DOHH2 (cell line): Measurements from ENCODE around the gene ZSCAN2.

Experiments used
- H3F3A ChIP-seq: fragments of 200-600 bp; sonication (generic), shearing (Covaris generic); 2 replicates; pipeline ENCODE4 v1.6.0; 2016; ENCODE audit warnings: antibody characterized with exemption, mild to moderate bottlenecking; ENCODE audit not compliant: control insufficient read depth, insufficient read depth
- H3K27ac ChIP-seq: fragments of 200-600 bp; sonication (generic); 2 replicates; pipeline ENCODE4 v1.5.1; 2014; ENCODE audit warnings: low read depth, mild to moderate bottlenecking, low read length, moderate library complexity
- H3K27me3 ChIP-seq: fragments of 200-600 bp; sonication (generic); 2 replicates; pipeline ENCODE4 v1.6.1; 2014; ENCODE audit warnings: mild to moderate bottlenecking, low read length, mixed read lengths; ENCODE audit not compliant: control insufficient read depth
- H3K36me3 ChIP-seq: fragments of 200-600 bp; sonication (generic); 2 replicates; pipeline ENCODE4 v1.6.1; 2014; ENCODE audit warnings: mild to moderate bottlenecking, low read length, moderate library complexity, mixed read lengths; ENCODE audit not compliant: control insufficient read depth
- H3K4me1 ChIP-seq: fragments of 200-600 bp; sonication (generic); 2 replicates; pipeline ENCODE4 v1.6.1; 2014; ENCODE audit warnings: mild to moderate bottlenecking, low read length, mixed read lengths; ENCODE audit not compliant: control insufficient read depth
- H3K4me2 ChIP-seq: fragments of 200-600 bp; sonication (generic); 2 replicates; pipeline ENCODE4 v1.6.0; 2014; ENCODE audit warnings: mild to moderate bottlenecking, low read length, moderate library complexity
- H3K4me3 ChIP-seq: fragments of 200-600 bp; sonication (generic); 2 replicates; pipeline ENCODE4 v1.5.1; 2014; ENCODE audit warnings: mild to moderate bottlenecking, low read length, mixed read lengths
- H3K79me2 ChIP-seq: fragments of 200-600 bp; sonication (generic); 2 replicates; pipeline ENCODE4 v1.6.1; 2014; ENCODE audit warnings: mild to moderate bottlenecking, low read length, mixed read lengths; ENCODE audit not compliant: control insufficient read depth
- H3K9me2 ChIP-seq: fragments of 200-600 bp; sonication (generic); replicated peaks from 2 replicates; pipeline ENCODE4 v1.6.1; 2014; ENCODE audit warnings: mild to moderate bottlenecking, low read length, mixed read lengths; ENCODE audit not compliant: control insufficient read depth
- H3K9me3 ChIP-seq: fragments of 200-600 bp; sonication (generic); 2 replicates; pipeline ENCODE4 v1.6.1; 2014; ENCODE audit warnings: antibody characterized with exemption, low read length, mixed read lengths; ENCODE audit not compliant: control insufficient read depth, insufficient read depth
- H4K20me1 ChIP-seq: fragments of 200-600 bp; sonication (generic); 2 replicates; pipeline ENCODE4 v1.6.0; 2014; ENCODE audit warnings: low read depth, mild to moderate bottlenecking, antibody characterized with exemption, low read length, moderate library complexity; ENCODE audit not compliant: control insufficient read depth, insufficient read depth
- EZH2phosphoT487 ChIP-seq: fragments of 200-600 bp; sonication (generic); IDR thresholded peaks from 2 replicates; pipeline ENCODE4 v1.6.1; 2017; ENCODE audit warnings: borderline replicate concordance, mild to moderate bottlenecking, antibody characterized with exemption, low read length, moderate library complexity, mixed read lengths
- TF ChIP-seq, protein P1 (sequence below): fragments of 200-600 bp; sonication (generic); IDR thresholded peaks from one replicate; pipeline ENCODE4 v1.5.1; 2014; ENCODE audit warnings: antibody characterized with exemption, mild to moderate bottlenecking, low read depth, low read length; ENCODE audit not compliant: poor library complexity, severe bottlenecking

The ZSCAN2 gene

DNA sequence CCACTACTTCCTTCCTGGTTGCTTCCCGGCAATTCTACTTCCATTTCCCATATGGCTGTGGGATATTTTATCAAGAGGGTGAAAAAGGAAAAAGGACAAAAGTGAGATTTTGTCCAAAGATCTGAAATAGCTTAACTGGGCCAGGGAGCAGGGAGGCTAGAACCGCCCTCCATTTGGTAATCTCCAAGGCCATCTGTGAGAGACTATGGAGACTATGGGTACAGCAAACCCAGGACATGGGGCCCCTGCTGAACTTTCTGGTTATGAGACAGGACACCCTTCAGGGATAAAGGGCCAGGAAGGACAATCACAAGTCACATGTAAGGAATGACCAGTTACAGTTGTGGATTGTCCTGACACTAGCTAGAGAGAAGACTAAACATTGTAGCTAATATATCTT lies 24.3 kb downstream of the ZSCAN2 start:
- Histone ChIP-seq H3K4me2 (no peak overlapping the region), H3K4me1 (peaks cover under 1% of the 10 kb centered on the region), H3K36me3 (peaks cover 24% of the 10 kb centered on the region), H3K9me3 (peaks cover 24% of the 10 kb centered on the region), H4K20me1 (no peaks in the 10 kb centered on the region), H3K9me2 (no peaks in the 10 kb centered on the region), H3F3A (no peaks in the 10 kb centered on the region), H3K79me2 (no peaks in the 10 kb centered on the region), H3K4me3 (no peak overlapping the region), H3K27ac (no peak overlapping the region), H3K27me3 (no peaks in the 10 kb centered on the region)
- no peak for TF ChIP-seq EZH2phosphoT487
- TF ChIP-seq, protein P1, sequence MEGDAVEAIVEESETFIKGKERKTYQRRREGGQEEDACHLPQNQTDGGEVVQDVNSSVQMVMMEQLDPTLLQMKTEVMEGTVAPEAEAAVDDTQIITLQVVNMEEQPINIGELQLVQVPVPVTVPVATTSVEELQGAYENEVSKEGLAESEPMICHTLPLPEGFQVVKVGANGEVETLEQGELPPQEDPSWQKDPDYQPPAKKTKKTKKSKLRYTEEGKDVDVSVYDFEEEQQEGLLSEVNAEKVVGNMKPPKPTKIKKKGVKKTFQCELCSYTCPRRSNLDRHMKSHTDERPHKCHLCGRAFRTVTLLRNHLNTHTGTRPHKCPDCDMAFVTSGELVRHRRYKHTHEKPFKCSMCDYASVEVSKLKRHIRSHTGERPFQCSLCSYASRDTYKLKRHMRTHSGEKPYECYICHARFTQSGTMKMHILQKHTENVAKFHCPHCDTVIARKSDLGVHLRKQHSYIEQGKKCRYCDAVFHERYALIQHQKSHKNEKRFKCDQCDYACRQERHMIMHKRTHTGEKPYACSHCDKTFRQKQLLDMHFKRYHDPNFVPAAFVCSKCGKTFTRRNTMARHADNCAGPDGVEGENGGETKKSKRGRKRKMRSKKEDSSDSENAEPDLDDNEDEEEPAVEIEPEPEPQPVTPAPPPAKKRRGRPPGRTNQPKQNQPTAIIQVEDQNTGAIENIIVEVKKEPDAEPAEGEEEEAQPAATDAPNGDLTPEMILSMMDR, result no peak

DNA sequence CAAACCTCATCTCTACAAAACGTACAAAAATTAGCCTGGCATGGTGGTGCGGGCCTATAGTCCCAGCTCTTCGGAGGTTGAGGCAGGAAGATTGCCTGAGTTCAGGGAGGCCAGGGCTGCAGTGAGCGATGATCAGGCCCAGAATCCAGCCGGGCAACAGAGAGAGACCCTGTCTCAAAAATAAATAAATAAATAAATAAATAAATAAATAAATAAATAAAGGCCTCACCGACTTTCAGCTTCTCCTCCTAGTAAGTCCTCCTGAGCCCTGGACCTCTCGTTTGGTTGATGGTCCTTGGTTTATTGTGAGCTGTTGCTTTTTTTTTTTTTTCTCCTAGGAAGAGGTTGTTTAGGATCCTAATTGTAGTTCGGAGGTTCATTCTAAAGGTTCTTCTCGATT lies 28.2 kb downstream of the ZSCAN2 start:
- peaks cover 16% of the 10 kb centered on the region for H3K79me2 ChIP-seq
- no peak overlapping the region for H3K4me2 ChIP-seq
- TF ChIP-seq EZH2phosphoT487, result no peak
- TF ChIP-seq, protein P1, result no peak
- peaks cover 27% of the 10 kb centered on the region for H3K4me1 ChIP-seq
- H3K36me3 ChIP-seq, result no peaks in the 10 kb centered on the region
- H3K27ac ChIP-seq, result no peak overlapping the region
- H3K9me2 ChIP-seq, result no peaks in the 10 kb centered on the region
- H3F3A ChIP-seq, result peaks cover 2% of the 10 kb centered on the region; the same call in 1 of the 2 replicates
- H3K4me3 ChIP-seq, result no peak overlapping the region
- H3K9me3 ChIP-seq, result no peaks in the 10 kb centered on the region
- no peaks in the 10 kb centered on the region for H4K20me1 ChIP-seq
- no peaks in the 10 kb centered on the region for H3K27me3 ChIP-seq

DNA sequence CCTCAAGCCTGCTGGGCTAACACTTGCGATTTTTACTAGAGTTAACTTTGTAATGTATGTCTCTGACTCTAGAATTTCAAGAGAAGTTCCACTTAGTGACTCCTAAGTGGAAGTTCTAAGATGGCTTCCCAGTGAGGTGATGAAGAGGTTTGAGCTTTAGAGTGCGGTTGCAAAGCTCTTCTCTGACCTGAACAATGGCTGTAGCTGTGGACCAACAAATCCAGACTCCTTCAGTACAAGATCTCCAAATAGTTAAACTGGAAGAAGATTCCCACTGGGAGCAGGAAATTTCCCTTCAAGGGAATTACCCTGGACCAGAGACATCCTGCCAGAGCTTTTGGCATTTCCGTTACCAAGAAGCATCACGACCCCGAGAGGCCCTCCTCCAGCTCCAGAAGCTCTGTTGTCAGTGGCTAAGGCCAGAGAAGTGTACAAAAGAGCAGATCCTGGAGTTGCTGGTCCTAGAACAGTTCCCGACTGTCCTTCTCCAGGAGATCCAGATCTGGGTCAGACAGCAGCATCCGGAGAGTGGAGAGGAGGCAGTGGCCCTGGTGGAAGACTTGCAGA lies 31.0 kb downstream of the ZSCAN2 start:
- TF ChIP-seq, protein P1, result no peak
- TF ChIP-seq EZH2phosphoT487, result no peak
- Histone ChIP-seq H3F3A (peaks cover 13% of the 10 kb centered on the region), H3K4me1 (peaks cover 42% of the 10 kb centered on the region)

More for the DNA sequence above, 31.0 kb downstream of the ZSCAN2 start:
- Histone ChIP-seq H3K27me3 (peaks cover 4% of the 10 kb centered on the region; the same call in 1 of the 2 replicates), H3K36me3 (peaks cover 4% of the 10 kb centered on the region; the same call in 1 of the 2 replicates), H4K20me1 (no peaks in the 10 kb centered on the region), H3K4me3 (peak overlapping the region; percentile 84), H3K9me3 (no peaks in the 10 kb centered on the region), H3K4me2 (peak overlapping the region; percentile 91), H3K27ac (peak overlapping the region; percentile 68), H3K9me2 (no peaks in the 10 kb centered on the region), H3K79me2 (peaks cover 16% of the 10 kb centered on the region)
